ENCODE data around the gene SNX20. TPM values are rescaled to one million over a fixed set of nuclear protein-coding genes. Genes with fewer than 3 reads are reported as not detected.

Gene SNX20
- total RNA-seq, 1 experiment from 2014 or later: not detected

GRCh38 chr16:50709061-50709684, 28.1 kb upstream of the SNX20 start:
- ChIA-PET CTCF (no interaction called here), POLR2A (ENCODE audit: low non-redundant PET) (interaction anchor here (0.6 kb wide), 1 partner anchor 9 kb away, joined by 3 read pairs; no protein-coding TSS in a partner anchor)
- Histone ChIP-seq H3K36me3 (ENCODE audit: insufficient read depth, low read length, poor library complexity, severe bottlenecking) (no peaks in the 10 kb centered on the region), H3K27me3 (replicated peaks; ENCODE audit: insufficient read depth, low read depth, low read length, poor library complexity) (no peaks in the 10 kb centered on the region), H3K4me1 (ENCODE audit: insufficient read depth, low read length, poor library complexity, severe bottlenecking) (no peaks in the 10 kb centered on the region), H3K4me3 (ENCODE audit: low read depth, low read length, poor library complexity, severe bottlenecking) (no peak overlapping the region), H3K27ac (ENCODE audit: low read depth, low read length, poor library complexity, severe bottlenecking) (no peak overlapping the region), H3K9me3 (ENCODE audit: low read depth, low read length, poor library complexity, severe bottlenecking) (no peaks in the 10 kb centered on the region)
- intact Hi-C loops (cut with micrococcal nuclease; ENCODE audit: unreplicated experiment): no loop called here
- TF ChIP-seq EZH2 (IDR thresholded peaks at IDR 0.05; ENCODE audit: borderline replicate concordance, low read depth, low read length, poor library complexity, severe bottlenecking): no peak
- no peak for DNase-seq (ENCODE audit: low spot score)
- BruUV-seq (replicated peaks): no TSS peak

- H3K9me3 ChIP-seq (ENCODE audit: low read depth, low read length, poor library complexity, severe bottlenecking): peaks cover 5% of the 10 kb centered on the region
- TF ChIP-seq EZH2 (IDR thresholded peaks at IDR 0.05; ENCODE audit: borderline replicate concordance, low read depth, low read length, poor library complexity, severe bottlenecking): no peak
- no peak for TF ChIP-seq CTCF (conservative IDR thresholded peaks at IDR 0.05; ENCODE audit: low read depth, low read length)
- no peak overlapping the region for H3K4me3 ChIP-seq (ENCODE audit: low read depth, low read length, poor library complexity, severe bottlenecking)
- H3K36me3 ChIP-seq (ENCODE audit: insufficient read depth, low read length, poor library complexity, severe bottlenecking): no peaks in the 10 kb centered on the region
- no TSS peak for BruUV-seq (replicated peaks)
- intact Hi-C loops (cut with micrococcal nuclease; ENCODE audit: unreplicated experiment): no loop called here
- CTCF ChIA-PET: no interaction called here
- POLR2A ChIA-PET (ENCODE audit: low non-redundant PET): no interaction called here
- no peaks in the 10 kb centered on the region for H3K4me1 ChIP-seq (ENCODE audit: insufficient read depth, low read length, poor library complexity, severe bottlenecking)
- H3K27ac ChIP-seq (ENCODE audit: low read depth, low read length, poor library complexity, severe bottlenecking): no peak overlapping the region
- no peak for DNase-seq (ENCODE audit: low spot score)
- H3K27me3 ChIP-seq (replicated peaks; ENCODE audit: insufficient read depth, low read depth, low read length, poor library complexity): no peaks in the 10 kb centered on the region
Observed at GRCh38 chr16:50708373-50709060, 27.4 kb upstream of the SNX20 start.

DNA sequence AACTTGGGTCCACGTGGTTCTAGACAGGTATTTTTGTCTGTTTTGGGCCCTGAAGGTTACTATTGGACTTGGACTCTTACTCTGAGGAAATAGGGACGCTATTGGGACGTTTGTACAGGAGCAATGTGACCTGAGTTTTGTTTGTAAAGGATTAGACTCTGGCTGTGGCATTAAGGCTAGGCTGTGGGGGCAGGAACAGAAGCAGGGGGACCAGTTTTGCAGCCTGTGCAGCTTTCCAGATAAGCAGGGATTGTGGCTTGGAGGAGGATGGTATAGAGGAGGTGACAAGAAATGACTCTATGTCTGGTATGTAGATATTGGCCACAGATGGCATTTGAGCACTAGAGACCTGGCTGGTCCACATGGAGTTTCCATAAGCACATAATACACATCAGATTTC, 25.1 kb upstream of the SNX20 start:
- no peak for DNase-seq (ENCODE audit: low spot score)
- ChIA-PET POLR2A (ENCODE audit: low non-redundant PET) (no interaction called here), CTCF (no interaction called here)
- Histone ChIP-seq H3K4me3 (ENCODE audit: low read depth, low read length, poor library complexity, severe bottlenecking) (no peak overlapping the region), H3K27me3 (replicated peaks; ENCODE audit: insufficient read depth, low read depth, low read length, poor library complexity) (no peaks in the 10 kb centered on the region), H3K9me3 (ENCODE audit: low read depth, low read length, poor library complexity, severe bottlenecking) (peaks cover 5% of the 10 kb centered on the region), H3K4me1 (ENCODE audit: insufficient read depth, low read length, poor library complexity, severe bottlenecking) (no peaks in the 10 kb centered on the region), H3K36me3 (ENCODE audit: insufficient read depth, low read length, poor library complexity, severe bottlenecking) (no peaks in the 10 kb centered on the region), H3K27ac (ENCODE audit: low read depth, low read length, poor library complexity, severe bottlenecking) (no peak overlapping the region)
- intact Hi-C loops (cut with micrococcal nuclease; ENCODE audit: unreplicated experiment): no loop called here
- no TSS peak for BruUV-seq (replicated peaks)
- TF ChIP-seq CTCF (conservative IDR thresholded peaks at IDR 0.05; ENCODE audit: low read depth, low read length): no peak
- TF ChIP-seq EZH2 (IDR thresholded peaks at IDR 0.05; ENCODE audit: borderline replicate concordance, low read depth, low read length, poor library complexity, severe bottlenecking): no peak
